GM19043 (cell line): ENCODE results near the gene ATP1B2.
A peak's percentile ranks its signal among the peaks of the same experiment; 100 is the strongest.

ENCODE experiments used
- ATAC-seq: cut with Tn5 transposase; IDR thresholded peaks from one replicate; pipeline ENCODE4 v1.9.1; 2021; ENCODE audit warnings: low read depth; ENCODE audit not compliant: unreplicated experiment

Gene ATP1B2

GRCh38 chr17:7677388-7678067 lies 26.8 kb downstream of the ATP1B2 start:
- ATAC-seq, result no peak

- no peak for ATAC-seq
Observed at GRCh38 chr17:7684851-7685532, 34.3 kb downstream of the ATP1B2 start.

- ATAC-seq, result peak; percentile 54
Observed at GRCh38 chr17:7685533-7686221, 35.0 kb downstream of the ATP1B2 start.

- peak; percentile 28 for ATAC-seq
Observed at GRCh38 chr17:7686222-7687071, 35.7 kb downstream of the ATP1B2 start.

GRCh38 chr17:7687072-7687907 lies 36.6 kb downstream of the ATP1B2 start, which contains the start of gene TP53:
Gene TP53 (minus strand): TSS chr17:7687490. CDS start chr17:7676594, 10,896 bp downstream.
- no peak for ATAC-seq

GRCh38 chr17:7687908-7688807 lies 37.4 kb downstream of the ATP1B2 start, which contains the start of gene WRAP53:
Gene WRAP53 (plus strand): TSS chr17:7688477. CDS start chr17:7688649, 172 bp downstream.
- peak; percentile 62 for ATAC-seq

- ATAC-seq, result no peak
Observed at GRCh38 chr17:7688808-7689316, 38.1 kb downstream of the ATP1B2 start.

- ATAC-seq, result no peak
Observed at GRCh38 chr17:7695586-7695985, 44.9 kb downstream of the ATP1B2 start.

- ATAC-seq, result no peak
Observed at GRCh38 chr17:7697828-7698588, 47.3 kb downstream of the ATP1B2 start.

- ATAC-seq, result no peak
Observed at GRCh38 chr17:7700510-7700909, 49.8 kb downstream of the ATP1B2 start.

GRCh38 chr17:7701681-7702080 lies 51.0 kb downstream of the ATP1B2 start:
- ATAC-seq, result no peak

- no peak for ATAC-seq
Observed at GRCh38 chr17:7702776-7703175, 52.0 kb downstream of the ATP1B2 start.

GRCh38 chr17:7703584-7704479 lies 53.1 kb downstream of the ATP1B2 start:
- ATAC-seq, result no peak

- no peak for ATAC-seq
Observed at GRCh38 chr17:7704601-7705268, 54.0 kb downstream of the ATP1B2 start, which contains the start of gene EFNB3. Gene EFNB3 (plus strand): TSS chr17:7705202. CDS start chr17:7705599, 397 bp downstream.

- no peak for ATAC-seq
Observed at GRCh38 chr17:7705269-7706255, 54.8 kb downstream of the ATP1B2 start.
